ENCODE measurements around the gene FAM124A. TPM values are rescaled to one million over a fixed set of nuclear protein-coding genes. Genes with fewer than 3 reads are reported as not detected.

The FAM124A gene
- total and polyA plus RNA-seq, 10 of the 15 experiments (the other 5 are each of a cell fraction or from before 2014, with no cell fraction given), result not detected

DNA sequence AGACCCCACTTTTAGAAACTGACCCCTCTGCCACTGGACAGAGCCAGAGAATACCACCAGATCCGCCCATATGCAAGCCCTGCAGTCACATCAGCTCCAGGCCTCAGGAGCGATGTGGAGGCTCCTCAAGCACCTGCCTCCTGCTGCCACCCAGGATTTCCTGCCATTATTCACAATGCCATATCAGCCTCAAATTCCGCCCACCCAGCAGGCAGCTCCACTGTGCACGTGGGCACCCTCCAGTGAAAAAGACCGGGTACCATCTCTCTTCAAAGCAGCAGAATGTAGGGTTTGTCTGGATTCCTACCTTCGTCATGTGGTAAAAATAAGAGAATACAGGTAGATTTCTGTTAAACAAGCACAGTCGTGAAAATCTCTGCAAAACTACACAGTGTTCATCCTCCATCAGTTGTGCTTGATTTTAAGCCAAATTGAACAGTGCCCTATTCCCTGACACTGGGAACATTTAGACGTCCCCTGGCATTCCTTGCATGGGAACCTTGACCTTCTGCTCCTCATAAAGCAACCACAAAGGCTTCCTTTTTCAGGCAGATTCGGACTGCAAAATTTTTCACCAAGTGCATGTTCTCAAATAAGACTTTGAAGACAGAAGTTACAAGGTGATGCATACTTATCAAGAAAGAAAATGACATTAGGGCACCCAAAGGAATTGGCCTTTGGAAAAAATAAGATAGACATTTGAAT, 56.4 kb downstream of the FAM124A start:
- intact Hi-C loops (cut with micrococcal nuclease; ENCODE audit: unreplicated experiment), result no loop called here
- ChIA-PET POLR2A (no interaction called here), CTCF (interaction anchor here (0.6 to 1.2 kb wide), 4 partner anchors 8 to 153 kb away, joined by 3 to 8 read pairs (median 4); no protein-coding TSS in a partner anchor), RAD21 (ENCODE audit: unreplicated experiment) (interaction anchor here (1.0 kb wide), 1 partner anchor 153 kb away, joined by 4 read pairs; no protein-coding TSS in a partner anchor), SMC1A (ENCODE audit: uncharacterized antibody, unreplicated experiment) (no interaction called here)
- no peak for FAIRE-seq
- no peak overlapping the region for H3K9ac ChIP-seq (ENCODE audit: control insufficient read depth, insufficient read depth, low read length)
- 25% methylated on average over 9 of the region's 9 CpGs for WGBS (ENCODE audit: insufficient coverage, insufficient replicate concordance, low lambda C conversion rate, missing lambda C conversion rate)
- H2AFZ ChIP-seq (ENCODE audit: control insufficient read depth, low read depth, low read length), result no peak overlapping the region
- in situ Hi-C loops (cut with MboI), result no loop called here
- H3K4me2 ChIP-seq (ENCODE audit: control insufficient read depth, insufficient read depth), result no peak overlapping the region
- no peaks in the 10 kb centered on the region for H3K36me3 ChIP-seq (ENCODE audit: control insufficient read depth in 2 of 2, insufficient read depth in 2 of 2, low read length in 1 of 2)
- no TSS peak for BruUV-seq (replicated peaks)
- H3K4me1 ChIP-seq (ENCODE audit: control insufficient read depth, insufficient read depth, low read length), result no peaks in the 10 kb centered on the region
- DNase-seq (ENCODE audit: low read depth, low spot score), result no peak
- H3K4me3 ChIP-seq, result no peak overlapping the region
- ATAC-seq, result no peak
- H4K20me1 ChIP-seq (ENCODE audit: control insufficient read depth, insufficient read depth), result no peaks in the 10 kb centered on the region
- H3K9me3 ChIP-seq (replicated peaks; ENCODE audit: control insufficient read depth, insufficient read depth, low read length), result no peaks in the 10 kb centered on the region
- H3K79me2 ChIP-seq (ENCODE audit: control insufficient read depth, insufficient read depth, low read length), result no peaks in the 10 kb centered on the region
- TF ChIP-seq KLF5 (IDR thresholded peaks at IDR 0.05; ENCODE audit: partially characterized antibody) (no peak), HCFC1 (IDR thresholded peaks at IDR 0.05; ENCODE audit: low read length) (no peak), POU2F2 (IDR thresholded peaks at IDR 0.05; ENCODE audit: borderline replicate concordance, low read depth, low read length) (no peak), BRCA1 (IDR thresholded peaks at IDR 0.05; ENCODE audit: low read depth, low read length) (no peak), DPF2 (IDR thresholded peaks at IDR 0.05) (no peak)
- TF ChIP-seq, protein P1, sequence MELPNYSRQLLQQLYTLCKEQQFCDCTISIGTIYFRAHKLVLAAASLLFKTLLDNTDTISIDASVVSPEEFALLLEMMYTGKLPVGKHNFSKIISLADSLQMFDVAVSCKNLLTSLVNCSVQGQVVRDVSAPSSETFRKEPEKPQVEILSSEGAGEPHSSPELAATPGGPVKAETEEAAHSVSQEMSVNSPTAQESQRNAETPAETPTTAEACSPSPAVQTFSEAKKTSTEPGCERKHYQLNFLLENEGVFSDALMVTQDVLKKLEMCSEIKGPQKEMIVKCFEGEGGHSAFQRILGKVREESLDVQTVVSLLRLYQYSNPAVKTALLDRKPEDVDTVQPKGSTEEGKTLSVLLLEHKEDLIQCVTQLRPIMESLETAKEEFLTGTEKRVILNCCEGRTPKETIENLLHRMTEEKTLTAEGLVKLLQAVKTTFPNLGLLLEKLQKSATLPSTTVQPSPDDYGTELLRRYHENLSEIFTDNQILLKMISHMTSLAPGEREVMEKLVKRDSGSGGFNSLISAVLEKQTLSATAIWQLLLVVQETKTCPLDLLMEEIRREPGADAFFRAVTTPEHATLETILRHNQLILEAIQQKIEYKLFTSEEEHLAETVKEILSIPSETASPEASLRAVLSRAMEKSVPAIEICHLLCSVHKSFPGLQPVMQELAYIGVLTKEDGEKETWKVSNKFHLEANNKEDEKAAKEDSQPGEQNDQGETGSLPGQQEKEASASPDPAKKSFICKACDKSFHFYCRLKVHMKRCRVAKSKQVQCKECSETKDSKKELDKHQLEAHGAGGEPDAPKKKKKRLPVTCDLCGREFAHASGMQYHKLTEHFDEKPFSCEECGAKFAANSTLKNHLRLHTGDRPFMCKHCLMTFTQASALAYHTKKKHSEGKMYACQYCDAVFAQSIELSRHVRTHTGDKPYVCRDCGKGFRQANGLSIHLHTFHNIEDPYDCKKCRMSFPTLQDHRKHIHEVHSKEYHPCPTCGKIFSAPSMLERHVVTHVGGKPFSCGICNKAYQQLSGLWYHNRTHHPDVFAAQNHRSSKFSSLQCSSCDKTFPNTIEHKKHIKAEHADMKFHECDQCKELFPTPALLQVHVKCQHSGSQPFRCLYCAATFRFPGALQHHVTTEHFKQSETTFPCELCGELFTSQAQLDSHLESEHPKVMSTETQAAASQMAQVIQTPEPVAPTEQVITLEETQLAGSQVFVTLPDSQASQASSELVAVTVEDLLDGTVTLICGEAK (IDR thresholded peaks at IDR 0.05; ENCODE audit: borderline replicate concordance), result no peak
- TF ChIP-seq, protein P2, sequence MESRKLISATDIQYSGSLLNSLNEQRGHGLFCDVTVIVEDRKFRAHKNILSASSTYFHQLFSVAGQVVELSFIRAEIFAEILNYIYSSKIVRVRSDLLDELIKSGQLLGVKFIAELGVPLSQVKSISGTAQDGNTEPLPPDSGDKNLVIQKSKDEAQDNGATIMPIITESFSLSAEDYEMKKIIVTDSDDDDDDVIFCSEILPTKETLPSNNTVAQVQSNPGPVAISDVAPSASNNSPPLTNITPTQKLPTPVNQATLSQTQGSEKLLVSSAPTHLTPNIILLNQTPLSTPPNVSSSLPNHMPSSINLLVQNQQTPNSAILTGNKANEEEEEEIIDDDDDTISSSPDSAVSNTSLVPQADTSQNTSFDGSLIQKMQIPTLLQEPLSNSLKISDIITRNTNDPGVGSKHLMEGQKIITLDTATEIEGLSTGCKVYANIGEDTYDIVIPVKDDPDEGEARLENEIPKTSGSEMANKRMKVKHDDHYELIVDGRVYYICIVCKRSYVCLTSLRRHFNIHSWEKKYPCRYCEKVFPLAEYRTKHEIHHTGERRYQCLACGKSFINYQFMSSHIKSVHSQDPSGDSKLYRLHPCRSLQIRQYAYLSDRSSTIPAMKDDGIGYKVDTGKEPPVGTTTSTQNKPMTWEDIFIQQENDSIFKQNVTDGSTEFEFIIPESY (IDR thresholded peaks at IDR 0.05), result no peak
- TF ChIP-seq, protein P3, sequence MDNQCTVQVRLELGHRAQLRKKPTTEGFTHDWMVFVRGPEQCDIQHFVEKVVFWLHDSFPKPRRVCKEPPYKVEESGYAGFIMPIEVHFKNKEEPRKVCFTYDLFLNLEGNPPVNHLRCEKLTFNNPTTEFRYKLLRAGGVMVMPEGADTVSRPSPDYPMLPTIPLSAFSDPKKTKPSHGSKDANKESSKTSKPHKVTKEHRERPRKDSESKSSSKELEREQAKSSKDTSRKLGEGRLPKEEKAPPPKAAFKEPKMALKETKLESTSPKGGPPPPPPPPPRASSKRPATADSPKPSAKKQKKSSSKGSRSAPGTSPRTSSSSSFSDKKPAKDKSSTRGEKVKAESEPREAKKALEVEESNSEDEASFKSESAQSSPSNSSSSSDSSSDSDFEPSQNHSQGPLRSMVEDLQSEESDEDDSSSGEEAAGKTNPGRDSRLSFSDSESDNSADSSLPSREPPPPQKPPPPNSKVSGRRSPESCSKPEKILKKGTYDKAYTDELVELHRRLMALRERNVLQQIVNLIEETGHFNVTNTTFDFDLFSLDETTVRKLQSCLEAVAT (IDR thresholded peaks at IDR 0.05), result no peak
- TF ChIP-seq, protein P4, sequence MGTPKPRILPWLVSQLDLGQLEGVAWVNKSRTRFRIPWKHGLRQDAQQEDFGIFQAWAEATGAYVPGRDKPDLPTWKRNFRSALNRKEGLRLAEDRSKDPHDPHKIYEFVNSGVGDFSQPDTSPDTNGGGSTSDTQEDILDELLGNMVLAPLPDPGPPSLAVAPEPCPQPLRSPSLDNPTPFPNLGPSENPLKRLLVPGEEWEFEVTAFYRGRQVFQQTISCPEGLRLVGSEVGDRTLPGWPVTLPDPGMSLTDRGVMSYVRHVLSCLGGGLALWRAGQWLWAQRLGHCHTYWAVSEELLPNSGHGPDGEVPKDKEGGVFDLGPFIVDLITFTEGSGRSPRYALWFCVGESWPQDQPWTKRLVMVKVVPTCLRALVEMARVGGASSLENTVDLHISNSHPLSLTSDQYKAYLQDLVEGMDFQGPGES (IDR thresholded peaks at IDR 0.05), result no peak
- H3K27ac ChIP-seq (ENCODE audit: control insufficient read depth, insufficient read depth), result no peak overlapping the region
- H3K27me3 ChIP-seq (replicated peaks in 1 of 2; ENCODE audit: control insufficient read depth in 2 of 2, insufficient read depth in 2 of 2, low read length in 1 of 2), result peaks cover 3 to 4% of the 10 kb centered on the region in 2 experiments; a peak in 2 of 4 replicates

Data from GM12878 (cell line).